ENCODE results near the gene OR52K2.

- TF ChIP-seq CTCF (conservative IDR thresholded peaks at IDR 0.05; ENCODE audit: low read length) (no peak), EZH2phosphoT487 (IDR thresholded peaks at IDR 0.05; ENCODE audit: borderline replicate concordance, low read depth, low read length) (no peak)
Observed at GRCh38 chr11:4459500-4459899, 10.4 kb downstream of the OR52K2 start.
